Aorta (tissue), 5 donors: Measurements from ENCODE around the gene HIPK1. TPM values are rescaled to one million over a fixed set of nuclear protein-coding genes. Genes with fewer than 3 reads are reported as not detected.

Experiments
- ATAC-seq: fragments of 200-7000 bp; cut with Tn5 transposase; one replicate; pipeline ENCODE4 v1.9.1; 2022; ENCODE audit warnings: moderate library complexity; ENCODE audit not compliant: low FRiP score
- DNase-seq, 2 donors: peaks; one replicate each; pipeline ENCODE4 v3.0.0-alpha.2; 2020
- H3K27ac ChIP-seq, 2 donors: one replicate each; pipeline ENCODE4 v1.5.1; 2013; ENCODE audit warnings: low read length in 2 of 2, mild to moderate bottlenecking in 2 of 2, moderate library complexity in 2 of 2, control low read depth in 1 of 2, inconsistent platforms in 1 of 2, low read depth in 1 of 2
- H3K27me3 ChIP-seq, 2 donors: one replicate each; pipeline ENCODE4 v1.6.1; 2013; ENCODE audit warnings: control low read depth in 1 of 2, low read length in 1 of 2, mild to moderate bottlenecking in 1 of 2, moderate library complexity in 1 of 2; ENCODE audit not compliant: insufficient read depth in 2 of 2, control insufficient read depth in 1 of 2
- H3K36me3 ChIP-seq, 2 donors: one replicate each; pipeline ENCODE4 v1.6.1; 2013; ENCODE audit warnings: control low read depth in 1 of 2, low read length in 1 of 2, mild to moderate bottlenecking in 1 of 2; ENCODE audit not compliant: insufficient read depth in 2 of 2, control insufficient read depth in 1 of 2
- H3K4me1 ChIP-seq, 2 donors: one replicate each; pipeline ENCODE4 v1.6.1; 2013; ENCODE audit warnings: low read length in 2 of 2, control low read depth in 1 of 2, mild to moderate bottlenecking in 1 of 2, moderate library complexity in 1 of 2; ENCODE audit not compliant: insufficient read depth in 2 of 2, control insufficient read depth in 1 of 2
- H3K4me3 ChIP-seq, 2 donors: one replicate each; pipeline ENCODE4 v1.5.1; 2013; ENCODE audit warnings: low read length in 2 of 2, control low read depth in 1 of 2, mild to moderate bottlenecking in 1 of 2
- H3K9me3 ChIP-seq: one replicate; pipeline ENCODE4 v1.6.1; 2013; ENCODE audit warnings: mild to moderate bottlenecking, low read length; ENCODE audit not compliant: control insufficient read depth
- WGBS, 2 donors: extraction: QIAGEN DNeasy Blood & Tissue Kit; methylation state at CpG; one replicate each; pipeline ENCODE4 v1.1.7; 2013; 5-methylcytosine and 5-hydroxymethylcytosine counted together
- intact Hi-C, 2 donors: fragments of 100-400 bp; cut with DNase I; formaldehyde crosslinking; loops; one replicate each; pipeline versions ENCODE4 v1.14.2 to v1.15.0; 2022
- polyA plus RNA-seq, 2 donors: library from polyadenylated mRNA; stranded (reverse); fragments of 200-250 nt; gene quantifications; one replicate each; pipeline ENCODE4 v1.2.3, GENCODE V29; 2013
- total RNA-seq, 2 donors: library from RNA; stranded (reverse); fragmentation: NEBNext Ultra II Directional; extraction: Animal tissue kit (Norgen Biotek cat#: 25700); gene quantifications; one replicate each; pipeline ENCODE4 v1.2.1, GENCODE V29; 2021
- donor health status: healthy with polysubstance abuse.
- donor health status: Bipolar disorder and iron deficiency.
- donor health status: DM: no; HTN: no; CAD: no.
- donor health status: DM: no; HTN: no; CAD: no.
- donor health status: DM: yes; HTN: yes; CAD: no.

HIPK1 gene
- total and polyA plus RNA-seq, 4 donors: 14.9 to 75.3 (median 45.4) TPM

DNA sequence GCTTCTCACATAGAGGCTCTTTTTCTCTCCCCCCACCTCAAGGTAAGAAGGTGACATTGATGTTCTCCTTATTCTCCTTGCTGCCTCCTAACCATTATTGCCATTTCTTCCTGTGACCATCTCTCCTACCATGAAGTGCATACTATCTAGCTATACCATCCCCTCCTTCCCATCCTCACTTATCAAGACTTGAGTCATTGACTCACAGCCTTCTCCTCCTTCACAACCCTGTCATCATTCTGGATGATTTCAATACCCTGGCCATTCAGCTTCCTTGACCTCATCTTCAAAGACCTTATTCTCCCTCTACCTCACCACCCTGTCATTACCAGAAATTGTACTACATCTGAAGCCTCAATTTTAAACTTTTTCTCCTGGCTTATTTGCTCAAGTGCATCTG is 10.9 kb upstream of the HIPK1 start:
- no peak overlapping the region for H3K27ac ChIP-seq
- no peaks in the 10 kb centered on the region for H3K9me3 ChIP-seq
- no peaks in the 10 kb centered on the region for H3K4me1 ChIP-seq
- ATAC-seq (no peak), DNase-seq (no peak)
- no peaks in the 10 kb centered on the region for H3K27me3 ChIP-seq
- intact Hi-C loops: no loop called here
- H3K36me3 ChIP-seq: no peaks in the 10 kb centered on the region
- no peak overlapping the region for H3K4me3 ChIP-seq

- Histone ChIP-seq H3K27ac (no peak overlapping the region), H3K4me1 (no peaks in the 10 kb centered on the region), H3K9me3 (no peaks in the 10 kb centered on the region), H3K4me3 (no peak overlapping the region), H3K27me3 (no peaks in the 10 kb centered on the region), H3K36me3 (no peaks in the 10 kb centered on the region)
- intact Hi-C loops: loop anchor here in 1 of 2 donors (10.0 kb wide), 1 partner anchor 88 kb away; no protein-coding TSS in a partner anchor
- DNase-seq (no peak), ATAC-seq (no peak)
- WGBS, 2 donors: 70 to 95% methylated on average over 4 of the region's 4 CpGs
These were observed 6.2 kb upstream of the HIPK1 start for GRCh38 chr1:113922957-113923356.

- 92 to 94% methylated on average over 2 of the region's 2 CpGs for WGBS, 2 donors
These were observed 4.7 kb upstream of the HIPK1 start for GRCh38 chr1:113924473-113924872.

DNA sequence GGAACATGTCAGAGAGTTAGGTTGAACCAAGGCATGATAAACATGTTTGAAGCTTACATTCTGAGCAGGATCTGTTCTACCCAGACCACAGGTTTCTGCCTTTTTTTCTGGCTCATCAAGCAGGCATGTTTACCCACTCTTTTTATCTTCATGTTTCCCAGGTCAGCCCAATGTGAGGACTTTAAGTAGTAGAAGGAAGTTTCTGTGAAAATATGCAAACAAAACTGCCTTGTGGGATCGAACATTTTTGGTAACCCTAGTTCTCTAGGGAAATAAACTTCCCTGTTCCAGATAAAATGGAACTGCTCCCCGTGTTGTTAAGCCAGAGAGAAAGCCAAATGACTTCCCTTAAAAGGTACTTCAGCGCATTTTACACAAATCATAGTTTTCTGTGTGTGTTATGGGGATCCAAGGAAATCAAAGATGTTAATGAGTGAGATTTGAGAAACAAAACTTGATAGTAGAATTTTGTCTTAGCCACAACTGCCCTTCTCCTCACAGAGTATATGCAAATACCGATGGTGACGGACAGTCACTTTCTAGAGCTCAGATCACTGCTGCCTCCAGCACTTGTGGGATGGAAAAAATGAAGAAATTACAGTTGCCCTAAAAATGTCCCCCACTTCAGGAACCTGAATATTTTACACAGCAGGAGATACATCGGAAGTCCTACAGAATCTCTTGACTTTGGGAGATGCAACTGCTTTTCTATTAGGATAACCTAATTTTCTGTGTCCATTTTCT is 765 bp upstream of the HIPK1 start:
- Histone ChIP-seq H3K27me3 (no peaks in the 10 kb centered on the region), H3K4me1 (no peaks in the 10 kb centered on the region), H3K36me3 (no peaks in the 10 kb centered on the region), H3K9me3 (no peaks in the 10 kb centered on the region), H3K27ac (peak overlapping the region; percentile 45 to 94), H3K4me3 (peak overlapping the region; percentile 43 to 78)
- intact Hi-C loops: loop anchor here in 1 of 2 donors (2.0 to 10.0 kb wide), 2 partner anchors 16 to 94 kb away; no protein-coding TSS in a partner anchor
- 1 to 3% methylated on average over 6 of the region's 6 CpGs for WGBS, 2 donors
- DNase-seq (no peak), ATAC-seq (no peak)

More at GRCh38 chr1:113924473-113924872, 4.7 kb upstream of the HIPK1 start:
- Histone ChIP-seq H3K4me1 (no peaks in the 10 kb centered on the region), H3K27me3 (no peaks in the 10 kb centered on the region), H3K9me3 (no peaks in the 10 kb centered on the region), H3K27ac (no peak overlapping the region), H3K4me3 (no peak overlapping the region), H3K36me3 (no peaks in the 10 kb centered on the region)
- DNase-seq (no peak), ATAC-seq (no peak)
- intact Hi-C loops: loop anchor here in 1 of 2 donors (10.0 kb wide), 1 partner anchor 90 kb away; no protein-coding TSS in a partner anchor

- H3K4me1 ChIP-seq: no peaks in the 10 kb centered on the region
- H3K27me3 ChIP-seq: no peaks in the 10 kb centered on the region
- H3K36me3 ChIP-seq: no peaks in the 10 kb centered on the region
- WGBS, 2 donors: 0 to 1% methylated on average over 38 to 64 of the region's 64 CpGs
- intact Hi-C loops: loop anchor here (1.0 to 10.0 kb wide), 3 partner anchors 17 to 95 kb away; partner anchors contain the start of gene DCLRE1B (in 2 of the 2)
- peak overlapping the region; percentile 78 for H3K4me3 ChIP-seq
- H3K27ac ChIP-seq: peak overlapping the region; percentile 11 to 79
- no peaks in the 10 kb centered on the region for H3K9me3 ChIP-seq
- DNase-seq: peak; percentile 68 to 85
- peak; percentile 61 for ATAC-seq
These were observed 800 bp downstream of the HIPK1 start for GRCh38 chr1:113929750-113930498.

- H3K27ac ChIP-seq: peak overlapping the region; percentile 11 to 79
- peak overlapping the region; percentile 78 for H3K4me3 ChIP-seq
- intact Hi-C loops: loop anchor here in 1 of 2 donors (1.0 kb wide), 1 partner anchor 25 kb away; the partner anchor contains the start of gene DCLRE1B
- DNase-seq (peak in 1 of 2 donors; percentile 59), ATAC-seq (peak; percentile 64)
- no peaks in the 10 kb centered on the region for H3K9me3 ChIP-seq
- H3K27me3 ChIP-seq: no peaks in the 10 kb centered on the region
- H3K4me1 ChIP-seq: no peaks in the 10 kb centered on the region
- H3K36me3 ChIP-seq: no peaks in the 10 kb centered on the region
- 0 to 1% methylated on average over 8 of the region's 8 CpGs for WGBS, 2 donors
These were observed 1.5 kb downstream of the HIPK1 start for GRCh38 chr1:113930499-113931161.

DNA sequence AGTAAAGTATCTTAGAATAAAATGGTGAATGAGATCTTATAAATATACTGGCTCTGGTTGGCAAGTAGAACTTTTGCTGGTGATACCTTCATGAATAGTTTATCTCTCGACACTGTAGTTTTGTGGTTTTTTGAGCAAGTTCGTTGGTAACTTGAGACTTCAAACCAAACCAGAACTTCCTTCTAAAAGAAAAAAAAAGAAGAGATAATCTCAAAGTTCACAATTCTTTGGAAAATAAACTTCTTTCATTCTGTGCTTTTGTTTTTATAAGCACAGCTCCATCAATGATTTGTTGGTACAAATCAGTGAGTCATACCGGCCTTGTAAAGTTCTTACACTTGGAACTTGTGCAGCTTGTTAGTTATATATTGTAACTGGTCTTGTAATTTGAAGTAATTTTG is 2.3 kb downstream of the HIPK1 start:
- H3K36me3 ChIP-seq: no peaks in the 10 kb centered on the region
- DNase-seq (no peak), ATAC-seq (no peak)
- H3K9me3 ChIP-seq: no peaks in the 10 kb centered on the region
- WGBS, 2 donors: 2 to 4% methylated on average over 3 of the region's 3 CpGs
- no peak overlapping the region for H3K4me3 ChIP-seq
- no peaks in the 10 kb centered on the region for H3K4me1 ChIP-seq
- no peaks in the 10 kb centered on the region for H3K27me3 ChIP-seq
- intact Hi-C loops: no loop called here
- no peak overlapping the region for H3K27ac ChIP-seq

- H3K4me3 ChIP-seq: no peak overlapping the region
- no peaks in the 10 kb centered on the region for H3K4me1 ChIP-seq
- H3K9me3 ChIP-seq: no peaks in the 10 kb centered on the region
- intact Hi-C loops: no loop called here
- ATAC-seq (no peak), DNase-seq (no peak)
- no peaks in the 10 kb centered on the region for H3K27me3 ChIP-seq
- no peak overlapping the region for H3K27ac ChIP-seq
- H3K36me3 ChIP-seq: no peaks in the 10 kb centered on the region
These were observed 4.9 kb downstream of the HIPK1 start for GRCh38 chr1:113934006-113934405.
